Measurements from ENCODE around the gene UBE2J2.

The UBE2J2 gene

GRCh38 chr1:1295154-1295923 is 21.7 kb upstream of the UBE2J2 start:
- no peak for DNase-seq

- no peak for DNase-seq
Measured at GRCh38 chr1:1294250-1294890, 20.7 kb upstream of the UBE2J2 start.

GRCh38 chr1:1293263-1294249 is 19.9 kb upstream of the UBE2J2 start:
- DNase-seq, result no peak

GRCh38 chr1:1292851-1293250 is 19.2 kb upstream of the UBE2J2 start:
- DNase-seq, result no peak

GRCh38 chr1:1292442-1292779 is 18.8 kb upstream of the UBE2J2 start:
- DNase-seq, result no peak

GRCh38 chr1:1291548-1292441 is 18.1 kb upstream of the UBE2J2 start:
- DNase-seq, result peak; percentile 26

GRCh38 chr1:1291023-1291528 is 17.4 kb upstream of the UBE2J2 start:
- DNase-seq, result no peak

- DNase-seq, result peak; percentile 60
Measured at GRCh38 chr1:1290238-1290731, 16.6 kb upstream of the UBE2J2 start.

GRCh38 chr1:1287288-1288110 is 13.8 kb upstream of the UBE2J2 start:
- DNase-seq, result no peak

GRCh38 chr1:1286313-1287261 is 12.9 kb upstream of the UBE2J2 start:
- no peak for DNase-seq

GRCh38 chr1:1285611-1286311 is 12.1 kb upstream of the UBE2J2 start:
- no peak for DNase-seq

GRCh38 chr1:1285102-1285571 is 11.5 kb upstream of the UBE2J2 start:
- no peak for DNase-seq

- no peak for DNase-seq
Measured at GRCh38 chr1:1284221-1285101, 10.8 kb upstream of the UBE2J2 start.

GRCh38 chr1:1283821-1284220 is 10.2 kb upstream of the UBE2J2 start:
- no peak for DNase-seq

- peak; percentile 45 for DNase-seq
Measured at GRCh38 chr1:1282998-1283397, 9.3 kb upstream of the UBE2J2 start.

- peak; percentile 66 for DNase-seq
Measured at GRCh38 chr1:1281533-1282321, 8.1 kb upstream of the UBE2J2 start.
